ENCODE data around the gene SPC24. TPM values are rescaled to one million over a fixed set of nuclear protein-coding genes. Genes with fewer than 3 reads are reported as not detected.

Gene SPC24
- total and polyA plus RNA-seq, 9 of the 15 experiments (the other 6 are each of a cell fraction or from before 2014, with no cell fraction given), result 18.2 to 154 (median 60.9) TPM

- TF ChIP-seq, protein P1, sequence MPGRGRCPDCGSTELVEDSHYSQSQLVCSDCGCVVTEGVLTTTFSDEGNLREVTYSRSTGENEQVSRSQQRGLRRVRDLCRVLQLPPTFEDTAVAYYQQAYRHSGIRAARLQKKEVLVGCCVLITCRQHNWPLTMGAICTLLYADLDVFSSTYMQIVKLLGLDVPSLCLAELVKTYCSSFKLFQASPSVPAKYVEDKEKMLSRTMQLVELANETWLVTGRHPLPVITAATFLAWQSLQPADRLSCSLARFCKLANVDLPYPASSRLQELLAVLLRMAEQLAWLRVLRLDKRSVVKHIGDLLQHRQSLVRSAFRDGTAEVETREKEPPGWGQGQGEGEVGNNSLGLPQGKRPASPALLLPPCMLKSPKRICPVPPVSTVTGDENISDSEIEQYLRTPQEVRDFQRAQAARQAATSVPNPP (IDR thresholded peaks at IDR 0.05; ENCODE audit: borderline replicate concordance, insufficient read depth, insufficient read length), result no peak
- no peak for TF ChIP-seq NRF1 (conservative IDR thresholded peaks at IDR 0.05 in 1 of 2, IDR thresholded peaks at IDR 0.05 in 1 of 2)
- TF ChIP-seq, protein P2, sequence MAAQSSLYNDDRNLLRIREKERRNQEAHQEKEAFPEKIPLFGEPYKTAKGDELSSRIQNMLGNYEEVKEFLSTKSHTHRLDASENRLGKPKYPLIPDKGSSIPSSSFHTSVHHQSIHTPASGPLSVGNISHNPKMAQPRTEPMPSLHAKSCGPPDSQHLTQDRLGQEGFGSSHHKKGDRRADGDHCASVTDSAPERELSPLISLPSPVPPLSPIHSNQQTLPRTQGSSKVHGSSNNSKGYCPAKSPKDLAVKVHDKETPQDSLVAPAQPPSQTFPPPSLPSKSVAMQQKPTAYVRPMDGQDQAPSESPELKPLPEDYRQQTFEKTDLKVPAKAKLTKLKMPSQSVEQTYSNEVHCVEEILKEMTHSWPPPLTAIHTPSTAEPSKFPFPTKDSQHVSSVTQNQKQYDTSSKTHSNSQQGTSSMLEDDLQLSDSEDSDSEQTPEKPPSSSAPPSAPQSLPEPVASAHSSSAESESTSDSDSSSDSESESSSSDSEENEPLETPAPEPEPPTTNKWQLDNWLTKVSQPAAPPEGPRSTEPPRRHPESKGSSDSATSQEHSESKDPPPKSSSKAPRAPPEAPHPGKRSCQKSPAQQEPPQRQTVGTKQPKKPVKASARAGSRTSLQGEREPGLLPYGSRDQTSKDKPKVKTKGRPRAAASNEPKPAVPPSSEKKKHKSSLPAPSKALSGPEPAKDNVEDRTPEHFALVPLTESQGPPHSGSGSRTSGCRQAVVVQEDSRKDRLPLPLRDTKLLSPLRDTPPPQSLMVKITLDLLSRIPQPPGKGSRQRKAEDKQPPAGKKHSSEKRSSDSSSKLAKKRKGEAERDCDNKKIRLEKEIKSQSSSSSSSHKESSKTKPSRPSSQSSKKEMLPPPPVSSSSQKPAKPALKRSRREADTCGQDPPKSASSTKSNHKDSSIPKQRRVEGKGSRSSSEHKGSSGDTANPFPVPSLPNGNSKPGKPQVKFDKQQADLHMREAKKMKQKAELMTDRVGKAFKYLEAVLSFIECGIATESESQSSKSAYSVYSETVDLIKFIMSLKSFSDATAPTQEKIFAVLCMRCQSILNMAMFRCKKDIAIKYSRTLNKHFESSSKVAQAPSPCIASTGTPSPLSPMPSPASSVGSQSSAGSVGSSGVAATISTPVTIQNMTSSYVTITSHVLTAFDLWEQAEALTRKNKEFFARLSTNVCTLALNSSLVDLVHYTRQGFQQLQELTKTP (IDR thresholded peaks at IDR 0.05; ENCODE audit: low read depth in 1 of 2, partially characterized antibody in 2 of 2), result no peak
- no peak for TF ChIP-seq RERE (CRISPR knock-in tag; IDR thresholded peaks at IDR 0.05; ENCODE audit: borderline replicate concordance)
- 0 out of 2 replicates have a peak, but pooled peaks have one; percentile 50 for TF ChIP-seq NR3C1 (CRISPR knock-in tag; IDR thresholded peaks at IDR 0.05)
- TF ChIP-seq KAT2B (IDR thresholded peaks at IDR 0.05; ENCODE audit: low read depth, low read length), result no peak
- TF ChIP-seq ZNF274 (IDR thresholded peaks at IDR 0.05; ENCODE audit: borderline replicate concordance, low read depth, low read length), result no peak
- TF ChIP-seq TEAD1 (CRISPR knock-in tag; IDR thresholded peaks at IDR 0.05), result no peak
- no peak for TF ChIP-seq TOE1 (IDR thresholded peaks at IDR 0.05; ENCODE audit: borderline replicate concordance)
- no peak for TF ChIP-seq TOE1 (CRISPR knock-in tag; IDR thresholded peaks at IDR 0.05; ENCODE audit: borderline replicate concordance, low read depth)
- peak in 1 of 2 experiments; percentile 51; a peak in 1 of 4 replicates for TF ChIP-seq RCOR1 (IDR thresholded peaks at IDR 0.05; ENCODE audit: borderline replicate concordance in 1 of 2, low read depth in 2 of 2, low read length in 2 of 2)
- TF ChIP-seq, protein P3, sequence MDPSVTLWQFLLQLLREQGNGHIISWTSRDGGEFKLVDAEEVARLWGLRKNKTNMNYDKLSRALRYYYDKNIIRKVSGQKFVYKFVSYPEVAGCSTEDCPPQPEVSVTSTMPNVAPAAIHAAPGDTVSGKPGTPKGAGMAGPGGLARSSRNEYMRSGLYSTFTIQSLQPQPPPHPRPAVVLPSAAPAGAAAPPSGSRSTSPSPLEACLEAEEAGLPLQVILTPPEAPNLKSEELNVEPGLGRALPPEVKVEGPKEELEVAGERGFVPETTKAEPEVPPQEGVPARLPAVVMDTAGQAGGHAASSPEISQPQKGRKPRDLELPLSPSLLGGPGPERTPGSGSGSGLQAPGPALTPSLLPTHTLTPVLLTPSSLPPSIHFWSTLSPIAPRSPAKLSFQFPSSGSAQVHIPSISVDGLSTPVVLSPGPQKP (CRISPR knock-in tag; IDR thresholded peaks at IDR 0.05), result no peak
Observed at GRCh38 chr19:11196406-11197287, 41.1 kb upstream of the SPC24 start (continued).
